ENCODE measurements around the gene FAM81A.

Gene FAM81A

DNA sequence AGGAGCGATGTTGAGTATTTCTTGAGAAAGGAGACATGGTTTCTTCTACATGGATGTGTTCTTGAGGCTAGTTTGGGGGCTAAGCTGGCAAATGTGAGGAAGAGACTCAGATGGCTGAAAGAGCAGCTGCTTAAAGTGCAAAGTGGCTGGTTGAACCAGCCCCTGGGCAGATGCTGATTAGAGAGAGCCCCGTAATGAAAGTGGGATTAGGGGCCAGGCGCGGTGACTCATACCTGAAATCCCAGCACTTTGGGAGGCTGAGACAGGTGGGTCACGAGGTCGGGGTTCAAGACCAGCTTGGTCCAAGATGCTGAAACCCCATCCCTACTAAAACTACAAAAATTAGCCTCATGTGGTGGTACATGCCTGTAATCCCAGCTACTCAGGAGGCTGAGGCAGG is 98.6 kb downstream of the FAM81A start:
- no peaks in the 10 kb centered on the region for H3K36me3 ChIP-seq (ENCODE audit: insufficient read depth, low read length)
- DNase-seq (no peak), ATAC-seq (ENCODE audit: insufficient read depth, low read depth) (no peak)
- H4K20me1 ChIP-seq (ENCODE audit: insufficient read depth, low read length), result no peaks in the 10 kb centered on the region
- TF ChIP-seq, protein P1, sequence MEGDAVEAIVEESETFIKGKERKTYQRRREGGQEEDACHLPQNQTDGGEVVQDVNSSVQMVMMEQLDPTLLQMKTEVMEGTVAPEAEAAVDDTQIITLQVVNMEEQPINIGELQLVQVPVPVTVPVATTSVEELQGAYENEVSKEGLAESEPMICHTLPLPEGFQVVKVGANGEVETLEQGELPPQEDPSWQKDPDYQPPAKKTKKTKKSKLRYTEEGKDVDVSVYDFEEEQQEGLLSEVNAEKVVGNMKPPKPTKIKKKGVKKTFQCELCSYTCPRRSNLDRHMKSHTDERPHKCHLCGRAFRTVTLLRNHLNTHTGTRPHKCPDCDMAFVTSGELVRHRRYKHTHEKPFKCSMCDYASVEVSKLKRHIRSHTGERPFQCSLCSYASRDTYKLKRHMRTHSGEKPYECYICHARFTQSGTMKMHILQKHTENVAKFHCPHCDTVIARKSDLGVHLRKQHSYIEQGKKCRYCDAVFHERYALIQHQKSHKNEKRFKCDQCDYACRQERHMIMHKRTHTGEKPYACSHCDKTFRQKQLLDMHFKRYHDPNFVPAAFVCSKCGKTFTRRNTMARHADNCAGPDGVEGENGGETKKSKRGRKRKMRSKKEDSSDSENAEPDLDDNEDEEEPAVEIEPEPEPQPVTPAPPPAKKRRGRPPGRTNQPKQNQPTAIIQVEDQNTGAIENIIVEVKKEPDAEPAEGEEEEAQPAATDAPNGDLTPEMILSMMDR (IDR thresholded peaks at IDR 0.05; ENCODE audit: borderline replicate concordance, extremely low read depth, low read length, poor library complexity, severe bottlenecking), result no peak
- no peak for TF ChIP-seq EZH2 (IDR thresholded peaks at IDR 0.05; ENCODE audit: borderline replicate concordance, low read depth, low read length, severe bottlenecking)
- H3K27ac ChIP-seq (ENCODE audit: low read length), result no peak overlapping the region
- H3K9me3 ChIP-seq (ENCODE audit: insufficient read depth, low read length, severe bottlenecking), result no peaks in the 10 kb centered on the region
- no peak overlapping the region for H3K4me3 ChIP-seq (ENCODE audit: low read depth in 1 of 2, low read length in 2 of 2)
- no peak overlapping the region for H2AFZ ChIP-seq (ENCODE audit: low read depth, low read length)
- no peaks in the 10 kb centered on the region for H3K27me3 ChIP-seq (ENCODE audit: insufficient read depth, low read length, poor library complexity)
- no peak overlapping the region for H3K9ac ChIP-seq (ENCODE audit: low read depth, low read length)
- no peaks in the 10 kb centered on the region for H3K4me1 ChIP-seq (ENCODE audit: insufficient read depth, low read length)
- H3K79me2 ChIP-seq (ENCODE audit: insufficient read depth, low read length), result no peaks in the 10 kb centered on the region
- no peak overlapping the region for H3K4me2 ChIP-seq (ENCODE audit: insufficient read depth, low read length)

DNA sequence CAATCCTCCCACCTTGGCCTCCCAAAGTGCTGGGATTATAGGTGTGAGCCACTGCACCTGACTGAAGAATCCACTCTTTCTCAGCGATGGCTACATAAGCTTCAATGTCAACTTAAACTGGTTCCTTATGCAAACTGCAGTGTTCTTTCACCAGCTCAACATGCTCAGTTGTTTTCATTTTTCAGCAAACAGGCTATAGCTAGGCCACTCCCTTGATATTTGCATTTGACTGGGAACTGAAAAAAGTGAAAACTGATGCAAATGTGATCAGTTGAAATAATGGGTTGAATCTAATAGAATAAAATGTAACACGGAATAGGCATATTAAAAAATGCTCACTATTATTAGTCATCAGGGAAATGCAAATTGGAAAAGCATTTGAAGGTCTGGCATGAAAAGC is 99.4 kb downstream of the FAM81A start:
- no peaks in the 10 kb centered on the region for H3K9me3 ChIP-seq (ENCODE audit: insufficient read depth, low read length, severe bottlenecking)
- H2AFZ ChIP-seq (ENCODE audit: low read depth, low read length), result no peak overlapping the region
- H3K36me3 ChIP-seq (ENCODE audit: insufficient read depth, low read length), result no peaks in the 10 kb centered on the region
- H3K79me2 ChIP-seq (ENCODE audit: insufficient read depth, low read length), result no peaks in the 10 kb centered on the region
- ATAC-seq (ENCODE audit: insufficient read depth, low read depth) (no peak), DNase-seq (no peak)
- H3K27me3 ChIP-seq (ENCODE audit: insufficient read depth, low read length, poor library complexity), result no peaks in the 10 kb centered on the region
- H3K9ac ChIP-seq (ENCODE audit: low read depth, low read length), result no peak overlapping the region
- no peak for TF ChIP-seq EZH2 (IDR thresholded peaks at IDR 0.05; ENCODE audit: borderline replicate concordance, low read depth, low read length, severe bottlenecking)
- TF ChIP-seq, protein P1 (IDR thresholded peaks at IDR 0.05; ENCODE audit: borderline replicate concordance, extremely low read depth, low read length, poor library complexity, severe bottlenecking), result no peak
- H3K4me1 ChIP-seq (ENCODE audit: insufficient read depth, low read length), result no peaks in the 10 kb centered on the region
- H3K4me3 ChIP-seq (ENCODE audit: low read depth in 1 of 2, low read length in 2 of 2), result no peak overlapping the region
- H3K4me2 ChIP-seq (ENCODE audit: insufficient read depth, low read length), result no peak overlapping the region
- no peak overlapping the region for H3K27ac ChIP-seq (ENCODE audit: low read length)
- H4K20me1 ChIP-seq (ENCODE audit: insufficient read depth, low read length), result no peaks in the 10 kb centered on the region

GRCh38 chr15:59538494-59538893 is 100.5 kb downstream of the FAM81A start:
- ATAC-seq (ENCODE audit: insufficient read depth, low read depth), result no peak
- Histone ChIP-seq H3K4me3 (ENCODE audit: low read depth in 1 of 2, low read length in 2 of 2) (no peak overlapping the region), H3K27ac (ENCODE audit: low read length) (no peak overlapping the region)

More at GRCh38 chr15:59538494-59538893, 100.5 kb downstream of the FAM81A start:
- Histone ChIP-seq H4K20me1 (ENCODE audit: insufficient read depth, low read length) (no peaks in the 10 kb centered on the region), H3K79me2 (ENCODE audit: insufficient read depth, low read length) (no peaks in the 10 kb centered on the region), H3K27me3 (ENCODE audit: insufficient read depth, low read length, poor library complexity) (no peaks in the 10 kb centered on the region), H3K4me1 (ENCODE audit: insufficient read depth, low read length) (no peaks in the 10 kb centered on the region), H2AFZ (ENCODE audit: low read depth, low read length) (no peak overlapping the region), H3K36me3 (ENCODE audit: insufficient read depth, low read length) (no peaks in the 10 kb centered on the region), H3K9me3 (ENCODE audit: insufficient read depth, low read length, severe bottlenecking) (no peaks in the 10 kb centered on the region), H3K4me2 (ENCODE audit: insufficient read depth, low read length) (no peak overlapping the region), H3K9ac (ENCODE audit: low read depth, low read length) (no peak overlapping the region)
- TF ChIP-seq, protein P1 (IDR thresholded peaks at IDR 0.05; ENCODE audit: borderline replicate concordance, extremely low read depth, low read length, poor library complexity, severe bottlenecking), result no peak
- no peak for TF ChIP-seq EZH2 (IDR thresholded peaks at IDR 0.05; ENCODE audit: borderline replicate concordance, low read depth, low read length, severe bottlenecking)
- DNase-seq, result no peak
